ENCODE measurements around the gene KCNJ11.

KCNJ11 gene

GRCh38 chr11:17408026-17408425 is 19.6 kb upstream of the KCNJ11 start:
- no peak for DNase-seq (ENCODE audit: low read depth)

GRCh38 chr11:17407575-17407974 is 19.1 kb upstream of the KCNJ11 start:
- peak; percentile 7 for DNase-seq (ENCODE audit: low read depth)

- no peak for DNase-seq (ENCODE audit: low read depth)
Observed at GRCh38 chr11:17406818-17407149, 18.3 kb upstream of the KCNJ11 start.

DNA sequence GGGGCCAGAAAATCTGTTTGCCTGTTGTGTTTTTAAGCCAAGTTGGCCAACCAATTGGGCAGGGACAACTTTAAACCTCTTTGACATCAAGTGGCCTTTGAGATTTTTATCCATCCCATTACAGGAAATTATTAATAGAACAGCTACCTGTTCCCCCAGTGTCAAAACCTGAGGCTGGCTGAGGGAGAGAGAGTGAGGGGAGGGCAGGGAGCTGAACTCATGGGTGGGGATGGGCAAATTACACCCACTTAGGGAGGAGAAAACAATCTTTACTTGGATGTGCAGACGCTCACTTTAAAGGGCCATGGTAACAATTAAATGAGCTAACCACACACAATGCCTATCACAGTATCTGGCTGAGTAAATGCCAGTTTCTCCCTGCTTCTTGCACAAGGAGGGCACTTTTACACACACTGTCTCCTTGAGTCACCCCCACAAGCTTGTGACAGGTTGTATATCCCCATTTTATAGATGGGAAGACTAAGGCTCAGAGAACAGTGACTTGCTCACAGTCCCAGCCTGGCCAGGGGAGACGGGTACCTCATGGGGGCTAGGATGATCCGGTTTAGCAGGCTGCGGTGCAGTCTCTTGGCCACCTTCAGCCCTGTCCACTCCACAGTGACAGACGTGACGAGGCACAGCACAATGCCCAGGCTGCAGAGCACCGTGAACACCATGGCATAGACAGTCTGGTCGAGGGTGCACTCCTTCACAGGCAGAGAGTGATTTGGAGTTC is 17.8 kb upstream of the KCNJ11 start:
- DNase-seq (ENCODE audit: low read depth): no peak

GRCh38 chr11:17405232-17406005 is 17.0 kb upstream of the KCNJ11 start:
- DNase-seq (ENCODE audit: low read depth): peak; percentile 52

GRCh38 chr11:17403980-17404759 is 15.7 kb upstream of the KCNJ11 start:
- peak; percentile 25 for DNase-seq (ENCODE audit: low read depth)

- DNase-seq (ENCODE audit: low read depth): no peak
Observed at GRCh38 chr11:17402486-17402885, 14.0 kb upstream of the KCNJ11 start.

GRCh38 chr11:17401841-17402240 is 13.4 kb upstream of the KCNJ11 start:
- no peak for DNase-seq (ENCODE audit: low read depth)

DNA sequence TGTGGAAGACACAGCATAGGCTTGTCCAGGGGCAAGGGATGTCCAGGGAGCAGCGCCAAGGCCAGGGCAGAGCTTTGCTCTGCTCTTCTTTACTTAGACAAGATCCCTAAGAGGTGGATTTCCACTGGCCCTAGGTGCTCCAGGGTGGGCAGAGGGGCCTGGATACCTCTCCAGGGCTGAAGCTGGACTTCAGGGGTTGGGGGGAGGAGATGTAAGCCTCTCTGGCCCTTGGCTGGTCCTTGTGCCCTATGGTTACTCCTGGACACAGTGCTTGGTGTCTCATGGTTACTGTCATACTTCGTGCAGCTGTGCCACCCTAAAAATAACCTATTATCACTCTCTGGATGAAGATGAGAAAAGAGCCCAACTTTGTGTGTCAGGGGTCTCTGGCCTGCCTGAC is 12.9 kb upstream of the KCNJ11 start:
- no peak for DNase-seq (ENCODE audit: low read depth)

DNA sequence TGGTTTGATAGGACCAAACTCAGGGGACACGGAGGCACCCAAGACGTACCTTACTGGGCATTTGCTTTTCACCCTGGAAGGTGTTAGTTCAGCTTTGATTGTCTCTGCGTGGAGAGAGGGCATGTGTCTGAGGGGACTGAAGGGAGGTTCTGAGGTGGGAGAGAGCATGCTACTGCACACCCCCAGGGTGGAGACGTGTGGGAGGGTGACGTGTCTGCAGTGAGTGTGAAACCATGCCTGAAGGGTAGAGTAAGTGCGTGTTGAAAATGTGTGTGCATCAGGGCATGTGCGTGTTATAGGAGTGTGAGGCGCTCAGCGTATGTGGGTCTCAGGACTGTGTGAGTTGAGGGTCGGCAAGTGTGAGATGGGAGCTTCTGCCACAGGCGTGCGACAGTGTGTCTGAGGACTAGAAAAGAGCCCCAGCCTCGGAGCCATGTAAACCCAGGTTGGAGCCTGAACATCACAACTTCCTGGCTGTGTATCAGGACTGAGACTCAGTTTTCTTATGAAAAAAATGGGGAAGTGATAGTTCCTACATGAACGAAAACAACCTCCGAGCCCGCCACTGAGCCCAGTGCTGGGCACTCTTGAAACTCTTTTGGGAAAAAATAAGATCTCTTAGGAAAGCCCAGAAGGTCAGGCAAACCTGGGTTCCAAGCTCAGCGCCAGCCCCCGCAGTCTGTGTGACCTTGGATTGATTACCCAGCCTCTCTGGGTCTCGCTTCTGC is 11.8 kb upstream of the KCNJ11 start:
- DNase-seq (ENCODE audit: low read depth): no peak

DNA sequence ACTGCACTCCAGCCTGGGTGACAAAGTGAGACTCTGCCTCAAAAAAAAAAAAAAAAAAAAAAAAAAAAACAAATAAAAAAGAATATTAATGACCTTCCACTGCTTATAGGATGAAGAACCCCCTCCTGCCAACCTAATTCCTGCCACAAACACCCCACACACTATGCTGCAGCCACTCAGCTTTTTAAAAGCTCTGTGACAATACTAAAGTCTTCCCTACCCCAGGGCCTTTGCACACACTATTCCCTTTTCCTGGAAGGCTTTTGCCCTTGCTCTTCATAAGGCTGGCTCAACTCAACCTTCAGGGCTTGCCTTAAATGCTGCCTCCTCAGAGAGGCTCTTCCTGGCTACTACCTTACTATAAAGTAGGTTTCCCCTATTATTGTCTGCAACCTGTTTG is 10.8 kb upstream of the KCNJ11 start:
- no peak for DNase-seq (ENCODE audit: low read depth)

- DNase-seq (ENCODE audit: low read depth): no peak
Observed at GRCh38 chr11:17397311-17398002, 9.0 kb upstream of the KCNJ11 start.

DNA sequence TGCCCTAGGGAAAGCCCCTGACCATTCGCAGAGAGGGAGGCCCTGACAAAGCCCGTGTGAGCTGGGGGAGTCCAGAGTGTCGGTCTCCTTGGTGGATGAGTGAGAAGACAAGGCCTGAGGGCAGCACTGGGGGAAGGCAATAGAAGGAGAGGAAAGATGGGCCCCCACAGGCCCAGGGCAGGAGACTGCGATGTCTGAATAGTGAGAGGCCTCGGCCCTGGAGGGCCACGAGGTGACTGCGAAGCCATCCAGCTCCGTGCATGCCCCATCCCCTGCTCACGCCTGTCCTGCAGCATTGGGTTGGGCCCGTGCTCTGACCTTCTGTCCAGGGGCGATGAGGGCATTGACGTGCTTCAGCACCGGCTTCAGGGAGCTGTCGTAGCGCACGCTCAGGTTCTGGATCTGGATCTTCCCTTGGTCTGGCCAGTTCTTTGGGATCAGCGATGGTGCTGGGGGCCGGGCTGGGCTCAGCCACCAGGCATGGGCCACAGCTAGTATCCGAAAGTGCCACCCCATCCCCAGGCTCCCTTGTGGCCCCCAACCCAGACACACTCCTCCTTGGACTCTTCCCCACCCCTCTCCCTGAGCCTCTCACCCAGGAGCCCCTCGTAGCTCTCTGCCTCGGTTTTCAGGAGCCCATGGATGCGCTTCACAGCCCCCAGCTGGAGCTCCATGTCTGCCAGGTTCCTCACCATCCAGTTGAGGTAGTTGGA is 8.3 kb upstream of the KCNJ11 start:
- no peak for DNase-seq (ENCODE audit: low read depth)

DNA sequence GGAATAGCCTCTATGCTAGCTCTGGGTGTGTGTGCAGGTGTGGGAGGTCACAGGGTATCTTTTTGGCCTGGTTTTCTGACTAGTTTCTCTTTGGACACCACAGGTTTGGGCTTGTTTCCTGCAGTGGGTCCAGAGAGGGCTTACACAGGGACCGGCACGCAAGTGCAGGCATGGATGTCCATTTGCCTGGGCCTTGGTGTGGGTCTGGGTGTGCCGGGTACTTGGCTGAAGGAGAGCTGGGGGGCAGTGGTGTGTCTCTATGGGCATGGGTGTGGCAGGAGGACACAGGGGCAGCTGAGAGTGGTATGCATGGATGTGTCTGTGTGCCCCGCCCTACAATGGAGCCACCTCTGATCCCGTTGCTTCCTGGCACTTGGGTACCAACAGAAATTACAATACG is 7.5 kb upstream of the KCNJ11 start:
- DNase-seq (ENCODE audit: low read depth): no peak

DNA sequence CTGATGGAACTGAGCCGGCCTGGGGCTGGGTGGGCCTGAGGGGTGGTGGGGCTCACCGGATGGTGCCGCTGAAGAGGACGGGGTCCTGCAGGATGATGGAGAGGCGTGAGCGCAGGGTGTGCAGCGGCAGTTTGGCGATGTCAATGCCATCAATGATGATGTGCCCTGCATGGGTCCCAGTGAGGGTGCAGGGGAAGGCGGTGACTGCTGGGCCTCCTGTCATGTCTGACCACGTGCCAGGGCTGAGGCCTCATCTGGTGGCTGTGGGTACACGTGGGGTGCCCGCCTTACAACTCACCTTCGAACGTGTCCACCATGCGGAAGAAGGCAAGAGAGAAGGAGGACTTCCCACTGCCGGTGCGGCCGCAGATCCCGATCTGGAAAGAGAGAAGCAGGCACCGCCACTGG is 7.1 kb upstream of the KCNJ11 start:
- DNase-seq (ENCODE audit: low read depth): no peak

DNA sequence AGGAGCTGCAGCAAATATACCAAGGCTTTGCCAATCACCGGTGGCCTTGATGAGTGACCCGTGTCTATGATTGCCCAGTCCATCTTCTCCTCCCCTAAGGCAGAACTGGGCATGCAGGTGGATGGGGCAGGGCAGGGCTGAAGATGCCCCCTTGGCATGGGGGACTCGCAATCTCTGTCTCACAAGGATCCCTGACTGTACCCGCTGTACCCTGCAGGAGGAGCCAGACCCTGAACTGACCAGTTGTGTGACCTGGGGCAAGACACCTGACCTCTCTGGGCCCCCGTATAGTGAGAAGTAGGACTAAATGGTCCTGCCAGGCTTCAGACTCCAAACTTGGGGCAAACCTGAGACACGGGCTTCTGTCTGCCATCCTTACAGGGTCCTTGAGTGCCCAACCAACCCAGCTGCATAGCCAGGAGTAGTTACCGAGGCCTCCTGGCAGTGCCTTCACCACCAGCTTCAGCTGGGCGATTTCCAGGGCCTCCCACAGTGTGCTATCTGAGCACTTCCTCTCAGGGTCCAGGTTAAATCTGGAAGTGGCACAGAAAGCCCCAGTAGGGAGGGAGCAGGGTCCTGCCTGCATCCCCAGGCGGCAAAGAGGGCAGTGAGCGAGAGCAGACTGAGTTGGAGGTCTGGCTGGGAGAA is 6.4 kb upstream of the KCNJ11 start:
- DNase-seq (ENCODE audit: low read depth): no peak

DNA sequence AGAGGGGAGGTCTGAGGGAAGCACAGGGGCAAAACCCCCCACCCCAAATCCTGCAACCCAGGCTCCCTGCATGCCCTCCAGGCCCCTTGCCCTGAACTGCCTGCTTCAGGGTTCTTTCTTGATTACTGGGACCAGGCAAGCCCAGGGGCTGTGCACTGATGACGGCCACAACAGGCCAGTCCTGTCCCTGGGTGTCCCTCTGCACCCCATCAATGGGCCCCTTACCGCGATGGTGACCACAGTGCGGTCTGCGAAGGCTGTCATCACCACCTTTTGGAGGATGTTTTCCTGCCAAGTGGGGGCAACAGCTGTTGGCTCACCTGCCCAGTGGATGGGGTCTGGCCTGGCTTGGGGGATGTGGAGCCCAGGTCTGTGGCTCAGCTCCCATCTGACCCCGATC is 5.0 kb upstream of the KCNJ11 start:
- no peak for DNase-seq (ENCODE audit: low read depth)

- no peak for DNase-seq (ENCODE audit: low read depth)
Observed at GRCh38 chr11:17392872-17393271, 4.4 kb upstream of the KCNJ11 start.

DNA sequence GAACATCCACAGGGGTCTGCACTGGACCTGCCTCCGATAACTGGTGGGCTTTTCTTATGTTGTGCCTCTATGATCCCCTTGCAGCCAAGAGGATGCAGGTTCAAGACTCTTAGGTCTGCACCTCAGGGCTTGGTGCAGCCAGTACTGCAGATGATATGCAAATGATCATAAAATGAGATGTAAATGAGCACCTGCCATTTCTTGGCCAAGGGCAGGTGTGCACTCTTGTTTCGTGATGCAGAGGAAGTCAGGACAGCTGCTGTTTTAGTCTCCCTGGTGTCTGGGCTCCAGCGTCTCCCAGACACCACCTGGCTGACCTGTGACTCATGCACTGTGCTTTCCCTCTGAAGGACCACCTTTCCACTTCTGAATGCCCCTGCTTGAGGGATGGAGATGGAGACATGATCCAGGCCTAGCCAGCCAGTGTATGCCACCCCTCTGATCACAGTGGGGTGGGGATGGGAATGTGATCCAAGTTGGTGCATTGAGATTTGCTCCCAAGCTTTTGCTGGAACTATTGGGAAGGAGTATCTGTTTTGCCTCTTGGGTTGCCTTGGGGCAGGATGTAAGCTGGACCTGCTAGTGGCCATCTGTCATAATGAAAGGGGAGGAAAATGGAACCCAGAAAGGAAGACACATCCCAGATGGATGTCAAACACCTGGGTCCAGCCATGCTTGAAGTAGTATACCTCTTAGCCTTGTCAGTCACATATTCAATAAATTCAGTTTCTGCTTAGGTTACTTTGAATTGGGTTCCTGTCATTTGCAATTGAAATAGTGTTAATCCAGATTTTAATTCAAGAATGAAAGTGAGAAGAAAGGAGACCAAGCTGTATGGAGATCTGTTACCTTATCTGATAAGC is 3.3 kb upstream of the KCNJ11 start:
- DNase-seq (ENCODE audit: low read depth): no peak
